WTC11 (cell line): ENCODE measurements around the gene C1QL4.

Experiments
- FOXP1 ChIP-seq: sonication (generic); formaldehyde crosslinking; IDR thresholded peaks from 2 replicates; pipeline ENCODE4 v1.8.0; 2022; ENCODE audit warnings: missing genetic modification reagents, mild to moderate bottlenecking, moderate library complexity, borderline replicate concordance
- TEAD4 ChIP-seq: sonication (generic); formaldehyde crosslinking; IDR thresholded peaks from 2 replicates; pipeline ENCODE4 v1.8.0; 2022; ENCODE audit warnings: mild to moderate bottlenecking, missing genetic modification reagents
- TF ChIP-seq, protein P1 (sequence below): fragments of 200-600 bp; IDR thresholded peaks from 2 replicates; pipeline ENCODE4 v1.8.0; 2022; ENCODE audit warnings: antibody characterized with exemption

DNA sequence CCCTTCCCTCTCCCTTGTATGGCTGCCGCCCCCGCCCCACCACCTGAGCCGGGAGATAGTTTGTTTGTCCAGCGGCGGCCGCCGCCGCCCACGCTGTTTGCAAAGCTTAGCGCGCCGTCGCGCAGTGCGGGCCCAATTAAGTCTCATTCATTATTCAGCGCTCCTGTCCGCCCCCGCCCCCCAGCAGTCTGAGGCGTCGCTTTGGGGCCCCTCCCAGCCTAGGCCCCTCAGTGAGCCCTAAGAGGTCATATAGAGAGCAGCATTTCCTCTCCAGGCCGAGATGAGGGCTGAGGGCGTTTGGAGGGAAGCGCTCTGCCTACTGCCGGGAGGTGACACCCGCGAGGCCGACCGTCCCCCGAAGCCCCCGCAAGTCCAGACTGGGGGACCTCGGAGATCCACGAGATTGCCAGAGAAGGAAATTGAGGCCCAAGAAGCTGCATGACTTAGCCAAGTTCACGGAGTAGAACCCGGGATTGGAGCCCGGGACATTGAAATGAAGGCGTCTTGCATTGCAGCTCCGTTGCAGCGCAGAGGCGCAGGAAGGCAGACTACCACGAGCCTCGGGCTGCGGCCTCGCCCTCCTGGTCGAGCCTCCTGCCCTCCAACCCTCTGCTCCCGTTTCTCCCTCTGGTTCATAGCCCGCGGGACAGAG is 9.8 kb upstream of the C1QL4 start, which contains the start of gene DNAJC22:
- TF ChIP-seq TEAD4 (CRISPR knock-in tag) (no peak), FOXP1 (CRISPR knock-in tag) (no peak)
- TF ChIP-seq, protein P1, sequence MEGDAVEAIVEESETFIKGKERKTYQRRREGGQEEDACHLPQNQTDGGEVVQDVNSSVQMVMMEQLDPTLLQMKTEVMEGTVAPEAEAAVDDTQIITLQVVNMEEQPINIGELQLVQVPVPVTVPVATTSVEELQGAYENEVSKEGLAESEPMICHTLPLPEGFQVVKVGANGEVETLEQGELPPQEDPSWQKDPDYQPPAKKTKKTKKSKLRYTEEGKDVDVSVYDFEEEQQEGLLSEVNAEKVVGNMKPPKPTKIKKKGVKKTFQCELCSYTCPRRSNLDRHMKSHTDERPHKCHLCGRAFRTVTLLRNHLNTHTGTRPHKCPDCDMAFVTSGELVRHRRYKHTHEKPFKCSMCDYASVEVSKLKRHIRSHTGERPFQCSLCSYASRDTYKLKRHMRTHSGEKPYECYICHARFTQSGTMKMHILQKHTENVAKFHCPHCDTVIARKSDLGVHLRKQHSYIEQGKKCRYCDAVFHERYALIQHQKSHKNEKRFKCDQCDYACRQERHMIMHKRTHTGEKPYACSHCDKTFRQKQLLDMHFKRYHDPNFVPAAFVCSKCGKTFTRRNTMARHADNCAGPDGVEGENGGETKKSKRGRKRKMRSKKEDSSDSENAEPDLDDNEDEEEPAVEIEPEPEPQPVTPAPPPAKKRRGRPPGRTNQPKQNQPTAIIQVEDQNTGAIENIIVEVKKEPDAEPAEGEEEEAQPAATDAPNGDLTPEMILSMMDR = no peak
